Neural cell (in vitro differentiated cells): ENCODE measurements around the gene STMP1. TPM values are rescaled to one million over a fixed set of nuclear protein-coding genes. Genes with fewer than 3 reads are reported as not detected.
"Not testable (repeated sequence)": the region's sequence is repeated elsewhere in the genome, so short reads cannot be mapped to it uniquely, and the experiment has no call there.

Experiments
- H2AFZ ChIP-seq: fragments of 200-600, 300-800 bp; sonication (generic), shearing (Covaris generic); 2 replicates; pipeline ENCODE4 v1.6.0; 2014; ENCODE audit warnings: low read depth, mild to moderate bottlenecking, antibody characterized with exemption, low read length, moderate library complexity
- H3F3A ChIP-seq: fragments of 200-600 bp; shearing (Covaris generic); 2 replicates; pipeline ENCODE4 v1.6.1; 2016; ENCODE audit warnings: mild to moderate bottlenecking, moderate library complexity, mixed read lengths, antibody characterized with exemption, low read length; ENCODE audit not compliant: insufficient read depth, poor library complexity, severe bottlenecking
- H3K27ac ChIP-seq: fragments of 200-600, 300-800 bp; sonication (generic), shearing (Covaris generic); 2 replicates; pipeline ENCODE4 v1.5.1; 2014; ENCODE audit warnings: mild to moderate bottlenecking, low read length, moderate library complexity
- H3K27me3 ChIP-seq: fragments of 300-800, 200-600 bp; sonication (generic), shearing (Covaris generic); 2 replicates; pipeline ENCODE4 v1.6.0; 2014; ENCODE audit warnings: mild to moderate bottlenecking, low read depth, low read length, moderate library complexity; ENCODE audit not compliant: insufficient read depth
- H3K36me3 ChIP-seq: fragments of 300-800, 200-600 bp; sonication (generic), shearing (Covaris generic); 2 replicates; pipeline ENCODE4 v1.5.1; 2014; ENCODE audit warnings: mild to moderate bottlenecking, antibody characterized with exemption, low read length, moderate library complexity; ENCODE audit not compliant: insufficient read depth
- H3K4me2 ChIP-seq: fragments of 300-800, 200-600 bp; sonication (generic), shearing (Covaris generic); 2 replicates; pipeline ENCODE4 v1.6.0; 2014; ENCODE audit warnings: mild to moderate bottlenecking, low read length
- H3K4me3 ChIP-seq: fragments of 300-800, 200-600 bp; sonication (generic), shearing (Covaris generic); 2 replicates; pipeline ENCODE4 v1.5.1; 2014; ENCODE audit warnings: mild to moderate bottlenecking, low read length, moderate library complexity
- H3K79me2 ChIP-seq: fragments of 200-600 bp; shearing (Covaris generic); replicated peaks from 2 replicates; pipeline ENCODE4 v1.6.0; 2014; ENCODE audit warnings: mild to moderate bottlenecking, low read length, moderate library complexity; ENCODE audit not compliant: insufficient read depth
- H3K9ac ChIP-seq: fragments of 300-800, 200-600 bp; sonication (generic), shearing (Covaris generic); 2 replicates; pipeline ENCODE4 v1.6.1; 2016; ENCODE audit warnings: mild to moderate bottlenecking, low read length, mixed read lengths
- H3K9me2 ChIP-seq: fragments of 200-600 bp; shearing (Covaris generic); 2 replicates; pipeline ENCODE4 v1.6.1; 2016; ENCODE audit warnings: mild to moderate bottlenecking, low read length, mixed read lengths; ENCODE audit not compliant: insufficient read depth
- H3K9me3 ChIP-seq: fragments of 200-600, 300-800 bp; sonication (generic), shearing (Covaris generic); 2 replicates; pipeline ENCODE4 v1.6.1; 2016; ENCODE audit warnings: mild to moderate bottlenecking, mixed run types, low read length, moderate library complexity, mixed read lengths
- H4K20me1 ChIP-seq: fragments of 200-600 bp; shearing (Covaris generic); 2 replicates; pipeline ENCODE4 v1.6.1; 2016; ENCODE audit warnings: mild to moderate bottlenecking, mixed run types; ENCODE audit not compliant: insufficient read depth
- CTCF ChIP-seq: fragments of 450-650 bp; IDR thresholded peaks from 2 replicates; pipeline ENCODE4 v1.5.1; 2014; ENCODE audit warnings: antibody characterized with exemption, mild to moderate bottlenecking, moderate library complexity; ENCODE audit not compliant: poor library complexity, severe bottlenecking
- EP300 ChIP-seq: fragments of 450-650 bp; conservative IDR thresholded peaks from 2 replicates; pipeline ENCODE4 v1.6.1; 2014; ENCODE audit warnings: antibody characterized with exemption, mild to moderate bottlenecking, moderate library complexity; ENCODE audit not compliant: poor library complexity, severe bottlenecking
- EZH2 ChIP-seq: fragments of 200-600, 300-800 bp; shearing (Covaris generic), sonication (generic); IDR thresholded peaks from 2 replicates; pipeline ENCODE4 v1.6.1; 2014; ENCODE audit warnings: antibody characterized with exemption, low read length, borderline replicate concordance, mild to moderate bottlenecking; ENCODE audit not compliant: insufficient read depth, poor library complexity, severe bottlenecking
- MXI1 ChIP-seq: fragments of 450-650 bp; conservative IDR thresholded peaks from 2 replicates; pipeline ENCODE4 v1.6.1; 2014; ENCODE audit warnings: antibody characterized with exemption, mild to moderate bottlenecking; ENCODE audit not compliant: poor library complexity, severe bottlenecking
- POLR2AphosphoS5 ChIP-seq: IDR thresholded peaks from 2 replicates; pipeline ENCODE4 v1.6.1; 2012
- RAD21 ChIP-seq: fragments of 450-650 bp; conservative IDR thresholded peaks from 2 replicates; pipeline ENCODE4 v1.6.1; 2014; ENCODE audit warnings: antibody characterized with exemption, mild to moderate bottlenecking, moderate library complexity
- REST ChIP-seq: IDR thresholded peaks from 2 replicates; pipeline ENCODE4 v1.6.1; 2012; ENCODE audit warnings: borderline replicate concordance
- SMC3 ChIP-seq: fragments of 450-650 bp; conservative IDR thresholded peaks from 2 replicates; pipeline ENCODE4 v1.6.1; 2014; ENCODE audit warnings: antibody characterized with exemption, mild to moderate bottlenecking, moderate library complexity; ENCODE audit not compliant: poor library complexity
- TAF1 ChIP-seq: IDR thresholded peaks from 2 replicates; pipeline ENCODE4 v1.6.1; 2012; ENCODE audit warnings: low read depth
- polyA plus RNA-seq: library from polyadenylated mRNA; depleted of rRNA; stranded (reverse); fragments of >200 nt; gene quantifications from 2 replicates; pipeline ENCODE4 v1.2.3, GENCODE V29; 2014

Gene STMP1
- polyA plus RNA-seq, 1 donor from 2014 or later: 81.6 TPM

- H2AFZ ChIP-seq: no peak overlapping the region
- H4K20me1 ChIP-seq: no peaks in the 10 kb centered on the region
- H3K79me2 ChIP-seq: no peaks in the 10 kb centered on the region
- H3F3A ChIP-seq: no peaks in the 10 kb centered on the region
- TF ChIP-seq RAD21: no peak
- no peak for TF ChIP-seq MXI1
- TF ChIP-seq EP300: no peak
- no peak for TF ChIP-seq POLR2AphosphoS5
- TF ChIP-seq REST: no peak
- TF ChIP-seq EZH2: no peak
- TF ChIP-seq SMC3: no peak
- no peak for TF ChIP-seq CTCF
- no peak for TF ChIP-seq TAF1
- H3K4me3 ChIP-seq: no peak overlapping the region
- H3K36me3 ChIP-seq: no peaks in the 10 kb centered on the region
- H3K9ac ChIP-seq: no peak overlapping the region
- no peak overlapping the region for H3K27ac ChIP-seq
- H3K9me2 ChIP-seq: no peaks in the 10 kb centered on the region
- no peaks in the 10 kb centered on the region for H3K9me3 ChIP-seq
- no peak overlapping the region for H3K4me2 ChIP-seq
- H3K27me3 ChIP-seq: no peaks in the 10 kb centered on the region
Measured at GRCh38 chr7:135634191-135634878, 28.0 kb upstream of the STMP1 start.

- not testable (repeated sequence) for H3K27me3 ChIP-seq, H3K9me3 ChIP-seq, H3K9me2 ChIP-seq, H3K79me2 ChIP-seq, H2AFZ ChIP-seq, H3K27ac ChIP-seq, H3F3A ChIP-seq, H4K20me1 ChIP-seq, H3K36me3 ChIP-seq, H3K4me2 ChIP-seq, H3K9ac ChIP-seq, H3K4me3 ChIP-seq
Measured at GRCh38 chr7:135639690-135640089, 22.6 kb upstream of the STMP1 start.

GRCh38 chr7:135644154-135644553, 18.2 kb upstream of the STMP1 start:
- H3K36me3 ChIP-seq: no peaks in the 10 kb centered on the region
- no peak overlapping the region for H3K27ac ChIP-seq
- no peak overlapping the region for H3K9ac ChIP-seq
- H3F3A ChIP-seq: no peaks in the 10 kb centered on the region
- H4K20me1 ChIP-seq: no peaks in the 10 kb centered on the region
- H3K9me2 ChIP-seq: no peaks in the 10 kb centered on the region
- H3K4me2 ChIP-seq: no peak overlapping the region
- no peaks in the 10 kb centered on the region for H3K27me3 ChIP-seq
- no peak for TF ChIP-seq RAD21
- H2AFZ ChIP-seq: no peak overlapping the region
- H3K9me3 ChIP-seq: no peaks in the 10 kb centered on the region
- no peaks in the 10 kb centered on the region for H3K79me2 ChIP-seq
- no peak overlapping the region for H3K4me3 ChIP-seq
